BLaER1 (cell line): Measurements from ENCODE around the gene LHPP.

Source experiments
- H3K27ac ChIP-seq: shearing (Covaris generic); formaldehyde crosslinking; 2 replicates; pipeline ENCODE4 v1.8.1; 2022
- H3K27me3 ChIP-seq: shearing (Covaris generic); formaldehyde crosslinking; 2 replicates; pipeline ENCODE4 v1.8.1; 2022
- H3K36me3 ChIP-seq: shearing (Covaris generic); formaldehyde crosslinking; 2 replicates; pipeline ENCODE4 v1.8.1; 2022
- H3K4me1 ChIP-seq: shearing (Covaris generic); formaldehyde crosslinking; 2 replicates; pipeline ENCODE4 v1.8.1; 2022
- H3K4me2 ChIP-seq: shearing (Covaris generic); formaldehyde crosslinking; 2 replicates; pipeline ENCODE4 v1.8.1; 2022
- H3K4me3 ChIP-seq: shearing (Covaris generic); formaldehyde crosslinking; 2 replicates; pipeline ENCODE4 v1.8.1; 2022
- H3K9ac ChIP-seq: shearing (Covaris generic); formaldehyde crosslinking; 2 replicates; pipeline ENCODE4 v1.8.1; 2022
- H3K9me3 ChIP-seq: shearing (Covaris generic); formaldehyde crosslinking; 2 replicates; pipeline ENCODE4 v1.8.1; 2022
- H4K20me1 ChIP-seq: shearing (Covaris generic); formaldehyde crosslinking; 2 replicates; pipeline ENCODE4 v1.8.1; 2022
- Cebpa-rat ChIP-seq: shearing (Covaris generic); IDR thresholded peaks from 2 replicates; pipeline ENCODE4 v1.8.1; 2022

The LHPP gene

DNA sequence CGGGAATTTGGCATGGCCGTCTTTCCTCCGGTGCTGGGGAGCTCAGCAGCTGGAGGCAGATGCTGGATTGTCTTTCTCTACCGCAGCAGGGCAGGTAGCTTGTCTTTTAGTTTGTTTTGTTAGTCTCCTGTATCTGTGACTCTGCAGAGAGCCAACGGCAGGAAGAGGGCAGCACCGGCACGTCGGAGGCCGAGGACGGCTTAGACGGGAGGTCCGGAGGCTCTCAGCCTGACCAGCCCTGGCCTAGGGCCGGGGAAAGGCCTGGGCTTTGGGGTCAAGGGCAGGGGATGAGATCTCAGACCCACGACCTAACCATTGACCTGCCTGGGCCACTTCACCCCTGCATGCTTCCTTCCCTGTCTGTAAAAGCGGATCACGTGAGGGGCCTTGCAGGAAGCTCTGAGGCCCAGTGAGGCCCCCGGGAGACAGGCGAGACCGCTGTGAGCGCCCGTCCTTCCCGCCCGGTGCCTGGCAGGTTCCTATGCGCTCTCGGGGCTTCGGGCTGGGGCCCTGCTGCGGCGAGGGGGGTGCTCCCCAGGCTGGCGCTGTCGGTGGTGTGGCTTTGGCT is 72.7 kb downstream of the LHPP start:
- H3K27ac ChIP-seq = peak overlapping the region; percentile 93
- peak overlapping the region; percentile 96 for H3K4me2 ChIP-seq
- H4K20me1 ChIP-seq = no peaks in the 10 kb centered on the region
- H3K9me3 ChIP-seq = no peaks in the 10 kb centered on the region
- H3K4me1 ChIP-seq = peaks cover 90% of the 10 kb centered on the region
- H3K9ac ChIP-seq = peak overlapping the region; percentile 72
- H3K36me3 ChIP-seq = no peaks in the 10 kb centered on the region
- H3K27me3 ChIP-seq = no peaks in the 10 kb centered on the region
- TF ChIP-seq Cebpa-rat = no peak
- H3K4me3 ChIP-seq = 0 out of 2 replicates have a peak overlapping the region, but pooled peaks have one; percentile 4

DNA sequence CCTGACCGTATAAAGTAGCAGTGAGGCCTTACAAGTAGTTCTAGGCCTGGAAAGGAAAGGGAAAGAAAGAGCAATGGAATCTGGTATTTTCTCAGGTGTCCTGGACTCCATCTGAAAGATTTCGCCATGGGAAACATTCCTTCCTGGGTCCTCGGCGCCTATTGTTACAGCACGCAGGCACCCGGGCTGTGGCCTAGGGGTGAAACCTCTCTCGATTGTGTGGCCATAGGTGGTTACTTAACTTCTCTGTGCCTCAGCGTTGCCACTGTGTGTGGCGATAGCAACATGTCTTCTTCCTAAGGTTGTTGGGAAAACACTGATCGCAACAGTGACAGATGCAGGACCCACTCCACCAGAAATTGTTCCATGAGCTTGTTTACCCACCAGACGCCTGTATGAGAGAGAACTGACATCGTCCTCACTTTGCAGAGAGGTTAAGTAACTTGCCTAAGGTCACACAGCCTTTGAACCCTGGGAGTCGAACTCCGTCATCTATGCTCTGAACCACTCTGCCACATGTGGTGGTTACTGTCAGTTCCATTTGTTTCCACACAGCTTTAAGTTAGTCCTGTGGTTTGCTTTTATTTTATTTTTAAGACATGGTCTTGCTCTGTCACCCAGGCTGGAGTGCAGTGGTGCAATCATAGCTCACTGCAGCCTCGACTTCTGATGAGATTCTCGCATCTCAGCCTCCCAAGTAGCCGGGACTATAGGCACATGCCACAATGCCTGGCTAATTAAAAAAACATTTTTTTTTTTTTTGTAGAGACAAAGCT is 73.4 kb downstream of the LHPP start:
- H3K27ac ChIP-seq = peak overlapping the region; percentile 93
- no peaks in the 10 kb centered on the region for H4K20me1 ChIP-seq
- H3K9ac ChIP-seq = peak overlapping the region; percentile 79
- H3K4me2 ChIP-seq = peak overlapping the region; percentile 96
- TF ChIP-seq Cebpa-rat = peak; percentile 79
- H3K9me3 ChIP-seq = no peaks in the 10 kb centered on the region
- H3K4me3 ChIP-seq = 0 out of 2 replicates have a peak overlapping the region, but pooled peaks have one; percentile 37
- H3K36me3 ChIP-seq = no peaks in the 10 kb centered on the region
- H3K27me3 ChIP-seq = no peaks in the 10 kb centered on the region
- peaks cover 90% of the 10 kb centered on the region for H3K4me1 ChIP-seq

DNA sequence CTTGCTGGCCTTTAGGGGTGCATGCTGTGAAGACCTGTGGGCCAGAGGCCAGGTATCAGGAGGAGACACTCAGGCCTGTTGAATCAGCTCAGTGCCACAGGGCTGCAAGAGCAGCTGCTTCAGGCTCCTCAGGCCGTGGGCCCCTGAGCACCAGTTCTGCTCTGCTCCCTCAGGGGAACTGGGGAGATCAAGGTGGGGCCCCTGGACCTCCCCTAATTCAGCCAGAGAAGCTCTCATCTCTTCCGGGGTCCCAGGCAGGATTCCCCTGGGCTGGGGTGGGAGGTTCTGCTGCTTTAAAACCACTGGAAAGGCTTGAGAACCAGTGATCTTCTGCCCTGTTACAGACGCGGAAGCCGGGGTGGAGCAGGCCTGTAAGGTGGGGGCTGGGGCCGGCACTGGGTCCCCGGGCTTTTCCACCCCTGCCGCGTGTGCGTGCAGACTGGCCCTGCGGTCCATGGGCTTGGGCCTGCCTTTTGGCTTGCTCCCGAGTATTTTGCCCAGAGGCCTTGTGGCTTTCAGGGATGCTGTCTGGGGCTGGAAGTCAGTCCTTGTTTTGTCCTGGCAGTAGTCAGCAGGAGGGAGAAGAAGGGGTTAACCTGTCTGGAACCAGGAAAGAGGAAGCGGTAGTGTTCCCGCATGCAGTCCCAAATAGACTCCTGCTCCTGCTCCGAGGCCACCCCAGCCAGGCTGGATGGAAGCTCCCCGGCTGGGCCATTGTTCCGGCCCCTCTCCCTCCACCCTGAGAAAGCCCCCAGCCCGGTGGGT is 74.3 kb downstream of the LHPP start:
- no peak for TF ChIP-seq Cebpa-rat
- peak overlapping the region; percentile 96 for H3K4me2 ChIP-seq

DNA sequence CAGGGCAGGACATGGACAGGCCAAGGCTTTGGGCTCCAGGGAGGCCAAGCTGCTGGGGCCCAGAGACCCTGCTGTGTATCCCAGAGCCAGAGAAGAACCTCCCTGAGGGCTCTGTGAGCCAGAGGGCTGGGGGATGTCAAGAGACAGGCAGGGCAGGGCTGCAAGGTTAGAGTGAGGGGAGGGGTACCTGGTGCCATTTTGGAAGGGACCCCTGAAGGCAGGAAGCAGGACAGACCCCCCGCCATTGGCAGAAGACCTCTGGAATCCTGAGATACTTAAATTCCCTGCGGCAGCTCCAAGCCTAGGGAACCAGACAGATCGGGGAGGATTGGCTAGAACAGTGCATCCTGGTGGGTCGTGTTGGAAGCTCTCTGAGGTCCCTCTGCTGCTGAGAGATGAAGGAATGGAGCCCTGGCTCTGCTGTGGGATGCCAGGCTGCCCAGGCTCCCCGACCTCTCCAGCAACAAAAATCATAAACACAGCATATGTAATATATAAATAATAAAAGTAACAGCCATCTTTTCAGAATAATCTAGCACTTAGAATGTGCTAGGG is 75.0 kb downstream of the LHPP start:
- peak overlapping the region; percentile 79 for H3K9ac ChIP-seq
- H3K4me2 ChIP-seq = peak overlapping the region; percentile 96
- no peaks in the 10 kb centered on the region for H3K36me3 ChIP-seq
- H3K27me3 ChIP-seq = no peaks in the 10 kb centered on the region
- H3K9me3 ChIP-seq = no peaks in the 10 kb centered on the region
- peak overlapping the region; percentile 37 for H3K4me3 ChIP-seq
- peak overlapping the region; percentile 93 for H3K27ac ChIP-seq
- no peaks in the 10 kb centered on the region for H4K20me1 ChIP-seq
- H3K4me1 ChIP-seq = peaks cover 97% of the 10 kb centered on the region
- no peak for TF ChIP-seq Cebpa-rat

More for the DNA sequence above, 74.3 kb downstream of the LHPP start:
- no peaks in the 10 kb centered on the region for H3K9me3 ChIP-seq
- peak overlapping the region; percentile 93 for H3K27ac ChIP-seq
- H3K4me1 ChIP-seq = peaks cover 90% of the 10 kb centered on the region
- peak overlapping the region; percentile 79 for H3K9ac ChIP-seq
- peak overlapping the region; percentile 37 for H3K4me3 ChIP-seq
- H3K27me3 ChIP-seq = no peaks in the 10 kb centered on the region
- H3K36me3 ChIP-seq = no peaks in the 10 kb centered on the region
- no peaks in the 10 kb centered on the region for H4K20me1 ChIP-seq

DNA sequence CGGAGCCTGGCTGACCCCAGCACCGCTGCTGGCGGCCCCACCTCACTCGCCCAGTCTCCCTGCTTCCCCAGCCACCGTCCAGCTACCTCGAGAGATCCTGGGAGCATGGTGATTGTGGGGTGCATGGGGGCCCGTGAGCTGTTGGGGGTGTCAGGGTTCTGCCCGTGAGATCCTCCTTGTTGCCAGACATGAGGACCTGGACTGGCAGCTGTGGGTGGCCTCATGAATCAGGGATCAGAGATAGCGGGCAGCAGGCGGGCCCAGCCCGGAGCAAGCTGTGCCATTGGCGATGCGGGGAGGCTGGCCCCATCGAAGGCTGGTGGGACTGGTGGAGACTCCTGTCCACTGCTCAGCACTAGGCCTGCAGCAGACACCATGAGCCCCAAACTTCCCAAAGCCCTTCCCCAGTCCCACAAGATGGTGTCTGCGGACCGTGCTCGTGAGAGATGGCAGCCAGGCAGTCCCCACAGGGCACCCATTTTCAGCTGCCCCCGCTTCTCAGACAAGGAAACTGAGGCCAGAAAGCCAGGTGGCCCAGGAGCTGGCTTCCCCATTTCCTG is 75.6 kb downstream of the LHPP start:
- Histone ChIP-seq H3K36me3 (no peaks in the 10 kb centered on the region), H3K4me1 (peaks cover 99% of the 10 kb centered on the region), H3K9ac (peak overlapping the region; percentile 25; the same call in 1 of the 2 replicates), H3K4me3 (no peak overlapping the region), H3K27me3 (no peaks in the 10 kb centered on the region), H3K27ac (peak overlapping the region; percentile 93), H3K4me2 (peak overlapping the region; percentile 96), H3K9me3 (no peaks in the 10 kb centered on the region), H4K20me1 (no peaks in the 10 kb centered on the region)
- TF ChIP-seq Cebpa-rat = no peak

DNA sequence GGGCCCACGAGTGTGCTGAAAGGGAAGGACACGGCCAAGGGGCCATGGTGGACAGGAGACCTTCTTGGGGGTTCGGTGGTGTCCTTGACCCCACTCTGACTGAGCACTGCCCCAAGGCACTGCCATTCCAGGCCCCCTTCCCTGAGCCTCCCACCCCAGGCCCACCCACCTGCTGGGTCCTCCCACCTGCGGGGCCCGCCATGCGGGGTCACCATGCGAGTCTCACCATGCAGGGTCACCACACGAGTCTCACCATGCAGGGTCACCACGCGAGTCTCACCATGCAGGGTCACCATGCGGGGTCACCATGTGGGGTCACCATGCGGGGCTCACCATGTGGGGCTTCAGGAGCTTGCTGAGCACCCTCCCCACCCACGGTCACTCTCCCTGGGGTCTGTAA is 76.3 kb downstream of the LHPP start:
- Histone ChIP-seq H3K4me1 (peaks cover 99% of the 10 kb centered on the region), H3K36me3 (no peaks in the 10 kb centered on the region), H3K9ac (peak overlapping the region; percentile 70), H3K4me3 (no peak overlapping the region), H3K27me3 (no peaks in the 10 kb centered on the region), H3K27ac (peak overlapping the region; percentile 93), H3K4me2 (peak overlapping the region; percentile 96), H4K20me1 (no peaks in the 10 kb centered on the region), H3K9me3 (no peaks in the 10 kb centered on the region)
- no peak for TF ChIP-seq Cebpa-rat

DNA sequence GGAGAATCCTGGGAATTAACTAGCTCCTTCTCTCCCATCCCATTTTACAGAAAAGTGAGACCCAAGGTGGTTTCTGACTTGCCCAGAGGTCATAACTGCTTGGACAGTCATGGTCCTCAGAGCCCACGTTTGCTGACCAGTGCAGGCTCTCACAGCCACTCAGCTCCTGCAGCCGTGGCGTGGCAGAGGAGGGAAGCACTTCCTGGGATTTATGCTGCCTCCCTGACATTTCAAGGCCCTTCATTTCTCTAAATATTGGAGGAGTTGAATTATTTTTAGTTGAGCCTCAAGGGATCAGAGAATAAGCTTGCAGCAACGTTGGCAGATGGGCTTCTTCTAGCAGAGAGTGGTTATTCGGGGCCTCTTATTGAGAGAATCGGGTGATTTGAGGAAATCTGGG is 77.1 kb downstream of the LHPP start:
- H3K9ac ChIP-seq = peak overlapping the region; percentile 70
- H3K4me2 ChIP-seq = peak overlapping the region; percentile 96
- H3K9me3 ChIP-seq = no peaks in the 10 kb centered on the region
- H3K27me3 ChIP-seq = no peaks in the 10 kb centered on the region
- H3K36me3 ChIP-seq = no peaks in the 10 kb centered on the region
- no peak for TF ChIP-seq Cebpa-rat
- peak overlapping the region; percentile 93 for H3K27ac ChIP-seq
- H3K4me3 ChIP-seq = peak overlapping the region; percentile 25
- H3K4me1 ChIP-seq = peaks cover 99% of the 10 kb centered on the region
- H4K20me1 ChIP-seq = no peaks in the 10 kb centered on the region

DNA sequence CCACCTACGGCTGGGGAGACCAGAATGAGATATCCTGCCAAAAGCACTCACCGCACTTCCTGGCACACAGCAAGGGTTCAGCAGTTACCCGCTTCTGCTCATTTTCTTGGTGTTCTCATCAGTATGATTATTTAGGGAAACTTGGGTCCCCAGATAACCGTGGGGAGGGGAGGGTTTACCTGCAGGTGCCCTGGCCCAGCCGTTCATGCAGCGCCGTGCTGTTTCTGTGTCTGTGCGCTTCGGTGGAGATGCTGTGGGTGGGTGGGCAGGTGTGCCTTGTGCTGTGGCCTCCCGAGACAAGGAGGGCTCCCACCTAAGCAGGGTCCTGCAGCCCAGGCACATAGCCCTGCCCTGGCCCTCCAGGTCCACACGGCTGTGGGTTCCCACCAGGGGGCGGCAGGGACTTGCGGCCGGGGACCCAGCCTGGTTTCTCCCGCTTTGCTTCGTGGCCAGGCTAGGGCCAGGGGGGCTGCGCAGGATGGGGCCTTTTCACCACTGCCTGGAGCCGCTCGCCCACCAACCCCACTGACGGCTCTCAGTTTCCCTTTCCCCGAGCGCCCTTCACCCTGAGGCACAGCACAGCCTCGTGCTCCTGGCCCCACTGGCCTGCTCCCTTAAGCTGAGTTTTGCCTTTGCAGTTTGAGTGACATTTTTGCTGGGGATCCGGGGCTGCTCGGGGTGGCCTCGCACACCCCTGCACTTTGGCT is 78.5 kb downstream of the LHPP start:
- peaks cover 100% of the 10 kb centered on the region for H3K4me1 ChIP-seq
- no peaks in the 10 kb centered on the region for H3K9me3 ChIP-seq
- no peaks in the 10 kb centered on the region; the same call in 1 of the 2 replicates for H4K20me1 ChIP-seq
- H3K9ac ChIP-seq = peak overlapping the region; percentile 65
- TF ChIP-seq Cebpa-rat = no peak
- no peaks in the 10 kb centered on the region; the same call in 1 of the 2 replicates for H3K27me3 ChIP-seq
- no peaks in the 10 kb centered on the region for H3K36me3 ChIP-seq
- H3K27ac ChIP-seq = peak overlapping the region; percentile 93
- peak overlapping the region; percentile 96 for H3K4me2 ChIP-seq
- peak overlapping the region; percentile 23; the same call in 1 of the 2 replicates for H3K4me3 ChIP-seq
